GM18909 (cell line): ENCODE results near the gene PCID2.
"Not testable (repeated sequence)": the region's sequence is repeated elsewhere in the genome, so short reads cannot be mapped to it uniquely, and the experiment has no call there.

Experiments used
- ATAC-seq: cut with Tn5 transposase; IDR thresholded peaks from one replicate; pipeline ENCODE4 v1.9.1; 2021; ENCODE audit warnings: mild to moderate bottlenecking; ENCODE audit not compliant: unreplicated experiment, poor library complexity

Gene PCID2

DNA sequence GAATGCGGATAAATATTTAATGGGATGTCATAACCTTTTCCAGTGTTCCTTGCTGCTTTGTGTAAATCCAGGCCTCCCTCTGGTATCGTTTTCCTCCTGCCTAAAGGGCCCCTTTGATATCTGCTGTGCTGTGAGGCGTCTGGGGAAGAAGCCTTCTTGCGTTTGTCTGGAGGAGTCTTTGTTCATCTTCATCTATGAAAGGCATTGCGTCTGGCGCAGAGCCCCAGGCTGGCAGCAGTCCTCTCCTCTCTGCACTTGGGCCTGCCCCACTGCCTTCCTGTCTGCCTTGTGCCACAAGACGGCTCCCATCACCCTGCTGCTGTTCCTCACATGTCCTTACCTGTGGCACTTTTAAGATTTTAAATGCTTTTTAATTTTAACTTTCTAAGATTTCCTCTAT lies 40.3 kb downstream of the PCID2 start:
- ATAC-seq = no peak

DNA sequence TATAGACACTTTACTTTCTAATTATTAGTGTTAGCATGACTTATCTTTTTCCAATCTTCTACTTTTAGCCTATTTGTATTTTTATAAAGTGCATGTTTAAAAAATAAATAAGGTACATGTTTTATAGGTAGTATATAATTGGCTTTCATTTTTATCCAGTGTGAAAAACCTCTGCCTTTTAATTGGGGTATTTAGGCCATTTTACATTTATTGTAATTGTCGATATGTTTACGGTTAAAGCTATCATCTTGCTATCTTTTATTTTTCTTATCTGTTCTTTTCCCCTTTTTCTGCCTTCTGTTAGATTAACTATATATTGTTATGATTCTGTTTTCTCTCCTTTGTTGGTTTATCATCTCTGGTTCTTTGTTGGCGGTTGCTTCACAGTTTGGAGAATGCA lies 40.9 kb downstream of the PCID2 start:
- ATAC-seq = no peak

DNA sequence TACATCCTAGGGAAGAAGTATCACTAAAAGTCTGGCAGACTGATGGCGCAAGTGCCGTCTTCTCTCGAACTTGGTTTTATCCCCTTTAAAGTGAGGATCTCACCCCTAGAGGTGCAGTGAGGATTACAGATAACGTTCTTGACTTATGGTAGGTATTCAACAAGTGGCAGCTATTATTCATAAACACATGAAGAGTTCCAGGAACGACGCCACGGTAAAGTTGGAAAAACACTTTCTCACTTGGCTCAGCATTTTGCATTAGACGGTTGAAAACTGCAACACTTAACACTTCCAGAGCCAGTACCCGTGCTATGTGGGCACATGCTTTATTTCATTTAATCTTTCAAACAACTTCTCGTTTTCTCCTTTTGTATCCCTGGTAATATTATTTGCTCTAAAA lies 41.3 kb downstream of the PCID2 start:
- no peak for ATAC-seq

DNA sequence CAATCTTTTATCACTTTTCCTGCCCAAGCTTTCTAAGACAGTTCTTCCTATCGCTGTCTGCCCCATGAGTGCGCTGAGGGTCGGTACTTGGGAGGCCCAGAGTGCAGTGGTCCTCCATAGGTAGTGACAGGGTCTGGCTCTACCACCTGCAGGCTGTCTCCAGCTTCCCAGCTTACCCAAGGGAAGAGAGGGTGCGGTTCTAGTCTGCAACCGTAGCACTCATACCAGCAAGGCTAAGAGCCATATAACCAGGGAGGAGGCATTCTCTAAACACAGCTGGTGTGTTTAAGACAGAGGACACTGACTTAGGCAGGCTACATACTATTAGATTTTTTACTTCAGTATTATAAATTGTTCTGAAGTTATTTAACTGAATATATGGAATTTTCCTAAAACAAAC lies 41.8 kb downstream of the PCID2 start:
- ATAC-seq = no peak

DNA sequence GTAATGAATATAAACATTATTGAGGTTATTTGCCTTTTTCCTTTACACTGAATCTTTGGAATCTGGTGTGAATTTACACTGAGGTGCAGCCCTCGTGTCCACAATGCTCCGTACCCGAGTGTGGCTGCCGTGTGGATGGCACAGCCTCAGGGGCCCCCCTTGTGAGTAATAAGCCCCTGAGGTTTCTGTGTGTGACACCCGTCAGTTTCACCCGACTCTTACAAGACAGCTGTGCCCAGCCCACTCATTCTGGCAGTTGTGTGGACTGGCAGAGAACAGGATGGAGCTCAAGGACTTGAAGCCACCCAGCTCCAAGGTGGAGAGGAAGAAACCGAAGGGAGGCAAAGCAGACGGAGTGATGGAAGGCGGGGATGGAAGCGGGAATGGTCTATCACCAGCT lies 42.2 kb downstream of the PCID2 start:
- ATAC-seq = no peak

DNA sequence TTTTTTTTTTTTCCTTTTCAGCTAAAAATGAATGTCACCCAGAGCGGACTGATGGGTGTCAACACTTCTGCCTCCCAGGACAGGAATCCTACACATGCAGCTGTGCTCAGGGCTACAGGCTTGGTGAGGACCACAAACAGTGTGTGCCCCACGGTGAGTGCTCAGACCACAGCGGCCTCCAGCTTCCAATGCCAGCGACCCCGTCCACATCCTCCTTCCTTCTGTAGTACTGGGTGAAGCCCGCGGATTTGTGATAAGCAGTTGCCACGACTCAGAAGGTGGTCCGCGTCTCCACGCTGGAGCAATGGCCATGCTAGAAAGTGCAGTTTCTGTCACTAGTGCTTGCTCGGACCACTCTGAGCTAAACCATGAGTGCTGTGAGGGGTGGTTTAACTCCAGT lies 44.0 kb downstream of the PCID2 start:
- no peak for ATAC-seq

DNA sequence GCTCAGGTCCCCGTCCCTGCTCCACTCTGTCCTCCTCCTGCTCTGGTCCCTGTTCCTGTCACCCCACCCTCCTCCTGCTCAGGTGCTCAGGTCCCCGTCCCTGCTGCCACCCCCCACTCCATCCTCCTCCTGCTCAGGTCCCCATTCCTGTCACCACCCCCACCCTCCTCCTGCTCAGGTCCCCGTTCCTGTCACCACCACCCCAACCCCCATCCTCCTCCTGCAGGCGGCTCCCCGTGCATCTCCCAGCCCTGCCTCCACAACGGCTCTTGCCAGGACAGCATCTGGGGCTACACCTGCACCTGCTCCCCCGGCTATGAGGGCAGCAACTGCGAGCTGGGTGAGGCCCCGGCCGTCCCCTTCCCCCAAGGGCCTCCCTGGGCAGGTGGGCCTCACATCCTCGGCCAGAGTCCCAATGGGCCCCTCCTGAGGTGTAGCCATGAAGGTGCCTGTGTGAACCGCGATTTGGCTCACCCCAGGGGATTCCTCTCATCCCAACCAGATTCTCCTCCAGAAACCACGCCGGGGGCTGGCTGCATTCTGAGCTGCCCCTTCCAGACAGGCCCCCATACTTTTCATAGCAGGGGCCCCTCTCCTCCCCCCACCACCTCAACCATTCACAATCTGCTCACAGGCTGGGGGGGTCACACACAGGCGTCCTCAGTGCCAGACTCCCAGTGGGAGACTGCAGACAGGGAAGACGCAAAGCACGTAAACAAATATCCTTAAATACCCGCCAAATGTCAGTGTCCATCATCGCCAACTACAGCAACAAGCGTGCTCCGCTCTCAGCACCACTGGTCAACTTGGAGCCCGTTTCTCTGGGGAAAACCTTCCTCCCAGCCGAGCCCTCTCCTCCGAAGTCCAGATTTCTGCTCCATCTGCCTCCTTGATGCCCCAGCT lies 45.4 kb downstream of the PCID2 start:
- no peak for ATAC-seq

DNA sequence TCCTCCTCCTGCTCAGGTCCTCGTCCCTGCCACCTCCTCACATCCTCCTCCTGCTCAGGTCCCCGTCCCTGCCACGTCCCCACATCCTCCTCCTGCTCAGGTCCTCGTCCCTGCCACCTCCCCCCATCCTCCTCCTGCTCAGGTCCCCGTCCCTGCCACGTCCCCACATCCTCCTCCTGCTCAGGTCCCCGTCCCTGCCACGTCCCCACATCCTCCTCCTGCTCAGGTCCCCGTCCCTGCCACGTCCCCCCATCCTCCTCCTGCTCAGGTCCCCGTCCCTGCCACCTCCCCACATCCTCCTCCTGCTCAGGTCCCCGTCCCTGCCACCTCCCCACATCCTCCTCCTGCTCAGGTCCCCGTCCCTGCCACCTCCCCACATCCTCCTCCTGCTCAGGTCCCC lies 46.5 kb downstream of the PCID2 start:
- ATAC-seq = not testable (repeated sequence)

DNA sequence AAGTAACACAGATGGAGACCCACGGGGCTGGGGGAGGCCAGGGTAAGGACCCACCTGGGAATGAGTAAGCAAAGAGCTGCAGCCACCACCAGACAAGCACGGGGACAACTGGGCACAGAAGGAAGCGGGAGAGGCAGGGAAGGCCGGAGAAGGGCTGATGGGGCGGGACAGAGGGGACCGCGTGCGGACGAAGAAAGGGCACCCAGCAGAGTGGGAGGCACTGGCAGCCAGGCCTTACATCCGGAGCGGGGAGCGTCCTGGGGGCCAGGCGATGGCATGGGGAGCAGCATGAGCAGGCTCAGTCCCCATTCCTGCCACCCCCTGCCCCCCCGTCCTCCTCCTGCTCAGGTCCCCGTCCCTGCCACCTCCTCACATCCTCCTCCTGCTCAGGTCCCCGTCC lies 47.0 kb downstream of the PCID2 start:
- ATAC-seq = no peak

DNA sequence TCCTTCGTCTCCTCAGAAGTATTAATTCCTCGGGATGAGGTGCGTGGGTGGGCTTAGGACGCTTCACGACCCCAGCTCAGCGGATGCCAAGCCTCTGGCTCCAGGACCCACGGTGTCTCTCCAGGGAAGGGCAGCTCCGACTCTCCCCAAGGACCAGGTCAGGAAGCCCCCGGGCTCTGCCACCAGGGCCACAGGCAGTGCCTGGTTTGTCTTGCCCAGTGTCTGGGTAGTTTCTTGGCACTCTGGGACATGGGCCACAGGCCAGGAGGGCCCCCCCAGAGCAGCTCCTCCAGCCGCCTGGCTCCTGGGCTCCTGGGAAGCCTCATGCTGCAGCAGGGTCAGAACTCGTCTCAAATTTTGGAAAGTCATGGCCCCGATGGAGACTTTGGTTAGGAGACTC lies 47.5 kb downstream of the PCID2 start:
- no peak for ATAC-seq

DNA sequence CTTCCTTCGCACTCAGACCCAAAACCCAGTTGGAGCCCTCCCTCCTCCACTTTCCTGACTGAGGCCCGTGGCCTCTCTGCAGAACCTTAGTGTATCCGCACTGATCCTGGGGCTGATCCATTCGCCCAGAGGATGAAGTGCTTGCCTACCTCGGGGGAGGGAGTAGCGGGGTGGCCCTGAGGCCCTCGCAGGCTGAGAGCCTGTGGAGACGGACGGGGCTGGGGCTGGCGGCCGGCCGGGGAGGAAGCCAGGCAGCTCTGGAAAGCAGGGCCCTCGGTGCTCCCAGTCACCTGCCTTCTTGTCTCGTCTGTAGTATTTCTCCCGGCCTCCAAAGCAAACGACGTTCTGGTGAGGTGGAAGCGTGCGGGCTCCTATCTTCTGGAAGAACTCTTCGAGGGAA lies 48.8 kb downstream of the PCID2 start:
- ATAC-seq = no peak

DNA sequence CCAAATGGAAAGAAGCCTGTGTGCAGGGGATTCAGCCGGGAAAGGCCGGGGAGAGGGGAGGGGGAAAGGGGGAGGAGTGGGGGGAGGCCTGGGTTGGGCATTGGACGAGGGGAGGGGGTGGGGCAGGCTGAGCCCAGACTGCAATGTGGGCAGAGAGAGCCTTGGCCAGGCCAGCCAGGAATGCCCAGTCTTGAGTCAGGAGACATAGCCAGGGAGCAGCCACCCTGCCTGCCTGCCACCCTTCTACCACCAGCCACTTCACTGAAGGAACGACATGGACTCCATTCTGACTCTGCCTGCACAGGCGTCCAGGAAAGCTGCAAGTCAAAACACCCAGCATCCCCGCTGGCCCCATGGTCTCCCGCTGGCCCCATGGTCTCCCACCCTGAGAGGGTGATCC lies 49.5 kb downstream of the PCID2 start:
- no peak for ATAC-seq

DNA sequence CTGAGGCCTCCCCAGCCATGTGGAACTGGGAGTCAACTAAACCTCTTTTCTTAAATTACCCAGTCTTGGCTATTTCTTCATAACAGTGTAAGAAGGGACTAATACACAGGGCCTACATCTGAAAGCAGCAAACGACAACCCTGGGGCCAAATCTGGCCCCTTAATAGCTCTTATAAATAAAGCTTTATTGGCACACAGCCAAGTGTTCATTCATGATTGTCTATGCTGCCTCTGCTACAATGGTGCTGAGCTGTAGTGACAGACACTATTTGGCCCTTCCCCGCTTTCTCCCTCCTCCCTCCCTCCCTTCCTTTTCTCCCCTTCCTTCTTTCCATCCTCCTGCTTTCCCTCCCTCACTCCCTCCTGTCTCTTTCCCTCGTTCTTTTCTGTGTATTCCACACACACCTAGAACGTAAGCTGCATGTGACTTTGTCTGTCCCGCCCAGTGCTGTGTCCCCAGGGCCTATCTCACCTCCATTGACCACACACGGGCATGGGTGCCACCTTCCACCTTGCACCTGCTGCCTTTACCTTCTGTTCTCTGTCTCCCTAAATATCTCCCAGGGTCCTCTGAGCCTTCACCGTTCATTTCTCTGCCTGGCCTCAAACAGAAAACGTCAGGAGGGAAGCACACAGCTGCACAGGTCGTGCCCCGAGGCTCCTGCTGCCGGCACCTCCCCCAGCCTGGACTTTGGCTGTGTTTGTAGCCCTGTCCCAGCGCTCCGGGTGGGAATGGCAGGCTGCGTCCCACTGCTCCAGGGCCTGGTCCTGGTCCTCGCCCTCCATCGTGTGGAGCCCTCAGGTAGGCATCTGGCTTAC lies 50.3 kb downstream of the PCID2 start, which contains the start of gene PROZ:
TSS of gene PROZ (plus strand) at position 720 of the 819 bp plus-strand sequence. CDS start at position 733, 13 bp downstream.
- no peak for ATAC-seq

DNA sequence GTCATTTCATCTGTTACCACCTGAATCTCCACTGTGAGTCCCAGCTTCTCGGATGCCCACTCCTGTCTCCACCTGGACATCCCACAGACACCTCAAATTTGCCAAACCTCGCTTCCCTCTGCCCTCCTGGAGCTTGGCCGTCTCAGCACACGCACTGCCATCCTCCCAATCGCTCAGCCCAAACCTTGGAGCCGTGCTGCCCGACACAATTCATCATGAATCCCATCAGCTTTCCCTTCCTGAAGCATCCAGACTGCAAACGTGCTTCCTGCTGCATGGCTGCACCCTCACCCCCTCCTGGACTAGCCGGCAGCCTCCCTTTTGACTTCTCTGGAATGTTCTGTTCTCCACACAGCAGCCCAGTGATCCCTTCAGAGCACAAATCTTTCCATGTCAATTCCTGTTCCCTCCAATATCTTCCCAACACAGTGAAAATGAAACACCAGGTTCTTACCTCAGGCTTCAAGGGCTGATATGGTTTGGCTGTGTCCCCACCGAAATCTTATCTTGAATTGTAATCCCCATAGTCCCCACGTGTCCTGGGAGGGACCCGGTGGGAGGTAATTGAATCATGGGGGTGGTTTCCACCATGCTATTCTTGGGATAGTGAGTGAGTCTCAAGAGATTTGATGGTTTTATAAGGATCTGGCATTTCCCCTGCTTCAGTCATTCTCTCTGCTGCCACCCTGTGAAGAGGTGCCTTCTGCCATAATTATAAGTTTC lies 51.1 kb downstream of the PCID2 start:
- ATAC-seq = no peak

DNA sequence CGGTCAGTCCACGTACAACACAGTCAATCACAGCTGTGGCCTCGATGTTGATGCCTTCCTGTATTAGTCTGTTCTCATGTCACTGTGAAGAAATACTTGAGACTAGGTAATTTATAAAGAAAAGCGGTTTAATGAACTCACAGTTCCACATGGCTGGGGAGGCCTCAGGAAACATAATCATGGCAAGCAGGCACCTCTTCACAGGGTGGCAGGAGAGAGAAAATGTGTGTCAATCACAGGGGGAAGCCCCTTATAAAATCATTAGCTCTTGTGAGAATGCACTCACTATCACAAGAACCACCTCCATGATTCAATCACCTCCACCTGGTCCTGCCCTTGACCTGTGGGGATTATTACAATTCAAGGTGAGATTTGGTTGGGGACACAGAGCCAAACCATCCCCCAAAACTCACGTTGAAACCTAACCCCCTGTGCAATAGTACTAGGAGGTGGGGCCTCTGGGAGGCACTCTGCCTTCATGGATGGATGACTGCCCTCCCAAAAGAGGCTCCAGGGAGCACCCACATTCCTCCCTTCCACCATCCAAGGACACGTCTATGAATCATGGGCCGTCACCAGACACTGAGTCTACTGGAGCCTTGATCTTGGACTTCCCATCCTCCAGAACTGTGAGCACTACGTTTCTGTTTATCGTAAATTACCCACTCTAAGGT lies 52.4 kb downstream of the PCID2 start:
- ATAC-seq = no peak

DNA sequence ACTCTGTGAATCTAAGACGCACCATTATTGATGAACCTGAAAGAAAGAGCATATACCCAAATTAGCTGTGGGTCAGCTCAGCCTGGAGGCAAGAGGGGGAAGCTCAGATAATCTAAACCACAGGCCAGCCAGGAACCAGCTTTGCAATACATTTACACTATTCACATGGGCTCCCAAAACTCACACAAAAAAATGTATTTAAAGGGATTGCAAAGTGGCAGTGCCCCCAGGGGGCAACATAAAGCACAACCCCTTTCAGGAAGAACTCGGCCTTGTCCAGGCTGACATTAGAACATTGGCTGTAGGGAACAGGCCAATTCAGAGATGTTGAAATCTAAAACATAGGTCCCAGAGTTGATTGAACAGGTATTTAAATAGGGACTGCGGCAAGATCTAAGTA lies 53.3 kb downstream of the PCID2 start:
- ATAC-seq = no peak

DNA sequence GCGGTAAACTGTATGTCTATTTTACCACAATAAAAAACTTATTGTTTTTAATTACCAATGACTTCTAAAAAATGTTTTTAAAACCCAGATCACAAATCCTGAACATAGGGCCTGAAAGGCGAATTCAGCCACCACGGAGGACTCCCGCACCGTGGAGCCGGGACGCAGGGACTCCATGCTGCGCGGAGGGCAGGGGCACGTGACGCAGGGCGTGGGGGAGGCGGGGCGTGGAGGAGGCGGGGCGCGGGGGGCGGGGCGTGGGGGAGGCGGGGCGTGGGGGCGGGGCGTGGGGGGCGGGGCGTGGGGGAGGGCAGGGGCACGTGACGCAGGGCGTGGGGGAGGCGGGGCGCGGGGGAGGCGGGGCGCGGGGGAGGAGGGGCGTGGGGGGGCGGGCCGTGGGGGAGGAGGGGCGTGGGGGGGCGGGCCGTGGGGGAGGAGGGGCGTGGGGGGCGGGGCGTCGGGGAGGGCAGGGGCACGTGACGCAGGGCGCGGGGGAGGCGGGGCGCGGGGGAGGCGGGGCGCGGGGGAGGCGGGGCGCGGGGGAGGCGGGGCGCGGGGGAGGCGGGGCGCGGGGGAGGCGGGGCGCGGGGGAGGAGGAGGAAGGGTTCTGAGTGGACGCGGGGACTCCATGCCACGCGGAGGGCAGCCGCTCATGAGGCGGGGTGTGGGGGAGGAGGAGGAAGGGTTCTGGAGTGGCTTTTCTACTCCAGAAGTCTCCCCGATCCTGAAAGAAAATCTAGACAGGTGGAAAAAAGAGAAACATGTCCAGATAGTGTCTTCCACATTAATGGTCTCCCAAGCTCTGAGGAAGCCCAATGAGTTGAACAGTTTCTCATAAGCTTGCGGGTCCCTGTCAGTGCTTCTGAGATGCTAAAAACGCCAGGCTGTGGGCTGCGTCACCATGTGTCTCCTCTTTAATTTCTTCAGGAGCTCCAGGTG lies 54.4 kb downstream of the PCID2 start:
- peak; percentile 53 for ATAC-seq

DNA sequence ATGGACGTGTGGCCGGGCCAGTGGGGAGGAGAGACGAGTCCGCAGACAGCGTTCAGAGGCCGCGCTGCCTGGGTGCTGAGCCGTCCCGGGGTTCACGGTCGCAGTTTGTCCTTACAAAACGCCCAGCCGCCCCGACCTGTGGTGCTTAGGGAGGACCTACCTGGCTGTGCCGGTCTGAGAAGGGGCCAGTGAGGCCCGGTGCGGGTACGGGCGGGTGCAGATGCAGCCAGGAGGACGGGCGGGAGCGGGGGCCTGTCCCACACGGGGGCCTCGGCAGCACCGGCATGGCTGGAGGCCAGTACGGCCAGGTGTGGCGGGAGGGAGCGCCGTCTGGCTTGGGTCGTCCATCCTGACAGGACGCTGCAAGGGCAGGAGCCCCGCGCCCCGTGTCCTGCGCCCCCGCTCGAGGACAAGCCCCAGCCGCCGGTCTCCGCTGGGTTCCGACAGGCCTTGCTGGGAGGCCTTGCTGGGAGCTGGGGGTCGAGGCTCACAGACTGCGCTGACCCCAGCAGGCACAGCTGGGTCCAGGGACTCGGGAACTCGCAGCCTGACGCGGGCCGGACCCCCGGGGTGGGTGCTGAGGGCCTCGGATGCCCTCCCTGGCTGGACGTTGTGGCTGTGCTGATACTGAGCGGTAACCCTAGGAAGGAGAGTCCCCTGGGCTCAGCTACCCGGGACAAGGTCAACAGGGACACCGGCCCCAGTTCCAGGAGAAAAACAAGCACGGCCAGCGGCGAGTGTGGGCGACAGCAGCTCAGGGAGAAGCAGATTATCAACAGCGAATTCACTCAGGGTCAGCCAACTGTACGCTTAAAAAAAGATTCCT lies 55.3 kb downstream of the PCID2 start:
- ATAC-seq = peak; percentile 32

DNA sequence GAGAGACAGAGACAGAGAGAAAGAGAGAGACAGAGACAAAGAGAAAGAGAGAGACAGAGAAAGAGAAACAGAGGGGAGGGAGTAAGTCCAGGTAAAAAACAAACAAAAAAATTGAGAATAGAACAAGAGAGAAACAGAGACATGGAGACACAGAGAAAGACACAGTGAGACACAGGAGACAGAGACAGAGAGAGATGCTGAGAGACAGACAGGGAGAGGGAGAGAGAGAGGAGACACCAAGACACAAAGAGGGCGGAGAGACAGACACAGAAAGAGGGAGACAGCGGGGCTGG lies 55.8 kb downstream of the PCID2 start:
- no peak for ATAC-seq
